NCI-H1436 (cell line): ENCODE results near the gene ZC3H10.

Experiments
- DNase-seq: peaks from one replicate; lab custom pipeline; 2025; lab: John Stamatoyannopoulos, UW

The ZC3H10 gene

DNA sequence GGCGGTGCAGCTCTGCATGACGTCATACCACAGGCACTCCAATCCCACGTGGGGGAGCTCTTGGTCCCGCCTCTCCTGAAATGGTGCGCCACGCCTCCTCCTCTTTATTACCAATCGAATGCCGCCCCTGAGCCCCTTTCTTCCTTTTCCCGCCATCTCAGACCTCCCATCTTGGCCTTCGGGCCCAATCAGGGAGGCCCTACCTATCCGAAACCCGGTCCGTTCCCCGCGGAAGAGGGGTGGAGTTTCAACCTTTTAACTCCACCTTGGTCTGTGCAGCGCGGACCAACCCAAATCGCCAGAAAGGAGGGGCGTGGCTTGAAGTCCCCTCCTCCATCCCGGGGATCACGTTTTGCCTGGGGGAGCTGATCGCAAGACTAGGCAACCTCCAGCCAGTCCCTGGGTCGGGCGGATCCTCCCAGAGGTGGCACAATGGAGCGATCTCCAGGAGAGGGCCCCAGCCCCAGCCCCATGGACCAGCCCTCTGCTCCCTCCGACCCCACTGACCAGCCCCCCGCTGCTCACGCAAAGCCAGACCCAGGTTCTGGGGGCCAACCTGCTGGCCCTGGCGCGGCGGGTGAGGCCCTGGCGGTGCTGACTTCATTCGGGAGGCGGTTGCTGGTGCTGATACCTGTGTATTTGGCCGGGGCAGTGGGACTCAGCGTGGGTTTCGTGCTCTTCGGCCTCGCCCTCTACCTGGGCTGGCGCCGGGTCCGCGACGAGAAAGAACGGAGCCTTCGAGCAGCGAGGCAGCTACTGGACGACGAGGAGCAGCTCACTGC is 10.0 kb downstream of the ZC3H10 start, which contains the start of gene ESYT1:
TSS of gene ESYT1 (plus strand) at position 380 of the 782 bp plus-strand sequence. CDS start at position 433, 53 bp downstream.
- DNase-seq, result peak; percentile 99

DNA sequence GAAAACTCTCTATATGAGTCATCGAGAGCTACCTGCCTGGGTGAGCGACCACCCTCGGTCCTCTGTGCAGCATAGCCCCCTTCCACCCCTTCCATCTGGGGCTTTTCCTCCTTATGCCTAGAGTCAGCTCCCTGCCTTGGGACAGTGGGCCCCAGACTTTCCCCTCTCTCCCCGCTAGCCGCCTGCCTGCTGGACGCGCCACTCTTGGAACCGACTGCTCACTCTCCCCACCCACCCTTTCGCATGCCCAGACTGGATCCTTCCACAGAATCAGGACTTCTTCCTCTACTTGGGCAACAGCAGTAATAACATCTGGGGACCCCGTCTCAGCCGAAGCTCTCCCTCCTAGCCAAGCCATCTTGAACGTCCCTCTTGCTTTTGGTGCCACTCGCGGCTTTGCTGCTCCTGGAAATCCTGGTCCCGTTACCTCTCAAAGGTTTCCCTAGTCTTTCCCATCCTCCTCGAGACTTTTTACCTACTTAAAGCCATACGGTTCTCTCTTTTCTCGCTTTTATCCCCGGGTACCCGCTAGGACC is 10.7 kb downstream of the ZC3H10 start:
- DNase-seq, result no peak

DNA sequence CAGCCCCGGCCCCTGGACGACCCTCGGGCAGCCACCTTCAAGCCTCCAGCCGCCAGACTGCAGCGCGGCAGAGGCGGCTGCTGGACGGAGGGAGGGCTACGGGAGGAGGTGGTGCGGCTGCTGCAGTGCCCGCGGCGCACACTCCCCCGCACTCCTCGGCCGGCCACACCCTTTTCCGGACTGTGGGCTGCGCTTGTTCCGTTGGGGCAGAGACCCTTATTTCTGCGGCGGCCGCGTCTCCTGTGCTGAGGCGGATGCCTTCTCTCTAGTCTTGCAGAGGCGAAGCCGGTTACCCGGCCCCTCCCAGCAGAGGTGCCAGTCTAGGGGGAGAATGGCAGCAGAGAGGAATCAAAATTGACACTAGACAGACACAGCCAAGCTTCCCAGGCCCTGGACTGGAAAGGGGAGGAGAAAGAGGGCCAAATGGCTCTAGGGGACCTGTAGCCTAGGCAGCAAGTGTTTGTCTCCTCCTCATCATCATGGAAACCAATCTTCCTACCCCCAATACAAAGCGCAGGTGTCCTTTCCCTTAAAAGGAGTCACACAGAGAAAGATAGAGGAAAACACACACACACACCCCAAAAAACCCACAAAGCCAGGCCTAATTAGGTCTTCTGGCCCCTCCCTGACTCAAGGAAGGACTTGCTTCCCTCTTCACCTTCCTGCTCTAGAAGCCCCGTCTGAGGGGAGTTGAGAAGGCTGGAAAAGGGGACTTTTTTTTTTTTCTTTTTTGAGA is 11.3 kb downstream of the ZC3H10 start:
- DNase-seq, result peak; percentile 27

DNA sequence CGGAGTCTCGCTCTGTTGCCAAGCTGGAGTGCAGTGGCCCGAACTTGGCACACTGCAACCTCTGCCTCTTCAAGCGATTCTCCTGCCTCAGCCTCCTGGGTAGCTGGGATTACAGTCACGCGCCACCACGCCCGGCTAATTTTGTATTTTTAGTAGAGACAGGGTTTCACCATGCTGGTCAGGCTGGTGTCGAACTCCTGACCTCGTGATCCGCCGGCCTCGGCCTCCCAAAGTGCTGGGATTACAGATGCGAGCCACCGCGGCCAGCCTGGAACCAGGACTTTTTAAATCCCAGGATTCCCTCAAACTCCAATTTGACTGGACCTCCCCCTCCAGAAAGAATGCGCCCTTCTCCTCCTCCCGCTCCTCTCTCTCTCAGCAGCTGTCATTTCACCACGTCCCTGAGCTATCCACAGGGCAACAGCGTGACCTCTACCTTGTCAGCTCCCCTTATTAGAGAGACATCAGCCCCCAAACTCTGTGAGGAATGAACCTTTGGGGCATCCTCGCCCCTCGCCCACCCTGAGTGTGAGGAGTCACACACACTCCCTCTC is 12.0 kb downstream of the ZC3H10 start:
- DNase-seq, result no peak

DNA sequence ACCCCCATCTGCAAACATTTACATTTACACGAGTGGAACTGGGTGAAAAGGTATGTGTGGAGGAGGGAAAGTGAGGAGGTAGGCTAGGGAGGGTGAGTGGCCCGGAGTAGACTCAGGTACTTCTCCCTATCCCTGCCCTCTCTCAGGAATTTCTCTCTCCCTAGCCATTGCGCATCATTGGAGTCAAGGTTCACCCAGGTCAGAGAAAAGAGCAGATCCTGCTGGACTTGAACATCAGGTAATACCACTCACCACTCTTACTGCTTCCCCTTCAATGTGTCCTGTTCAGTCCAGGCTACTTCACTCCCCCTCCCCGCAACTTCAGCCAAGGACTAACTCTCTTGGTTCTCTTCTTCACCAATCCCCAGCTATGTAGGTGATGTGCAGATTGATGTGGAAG is 12.8 kb downstream of the ZC3H10 start:
- no peak for DNase-seq

GRCh38 chr12:56134897-56135296 is 16.8 kb downstream of the ZC3H10 start:
- no peak for DNase-seq

DNA sequence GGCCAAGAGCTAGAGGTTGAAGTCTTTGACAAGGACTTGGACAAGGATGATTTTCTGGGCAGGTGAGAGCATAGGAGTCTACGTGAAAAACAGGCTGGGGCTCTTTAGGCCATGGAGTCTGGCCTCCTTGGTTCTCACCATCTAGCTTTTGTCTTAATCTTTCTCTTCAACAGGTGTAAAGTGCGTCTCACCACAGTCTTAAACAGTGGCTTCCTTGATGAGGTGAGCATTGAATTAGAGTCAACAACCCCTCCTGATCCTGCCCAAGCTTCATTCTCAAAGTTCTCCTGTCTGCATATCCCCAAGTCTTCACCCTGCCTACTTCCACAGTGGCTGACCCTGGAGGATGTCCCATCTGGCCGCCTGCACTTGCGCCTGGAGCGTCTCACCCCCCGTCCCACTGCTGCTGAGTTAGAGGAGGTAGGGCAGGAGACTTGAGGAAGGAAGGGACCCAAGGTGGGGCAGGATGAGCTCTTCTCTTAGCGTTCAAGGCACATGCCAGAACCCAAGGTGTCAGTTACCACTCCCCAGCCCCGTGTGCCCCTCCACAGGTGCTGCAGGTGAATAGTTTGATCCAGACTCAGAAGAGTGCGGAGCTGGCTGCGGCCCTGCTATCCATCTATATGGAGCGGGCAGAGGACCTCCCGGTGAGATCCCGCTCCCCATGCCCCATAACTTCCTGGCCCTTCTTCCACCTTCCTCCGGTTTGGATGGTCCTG is 19.9 kb downstream of the ZC3H10 start:
- no peak for DNase-seq

- no peak for DNase-seq
These were observed 24.1 kb downstream of the ZC3H10 start for GRCh38 chr12:56141946-56142784.

GRCh38 chr12:56143217-56143616 is 25.2 kb downstream of the ZC3H10 start:
- no peak for DNase-seq

DNA sequence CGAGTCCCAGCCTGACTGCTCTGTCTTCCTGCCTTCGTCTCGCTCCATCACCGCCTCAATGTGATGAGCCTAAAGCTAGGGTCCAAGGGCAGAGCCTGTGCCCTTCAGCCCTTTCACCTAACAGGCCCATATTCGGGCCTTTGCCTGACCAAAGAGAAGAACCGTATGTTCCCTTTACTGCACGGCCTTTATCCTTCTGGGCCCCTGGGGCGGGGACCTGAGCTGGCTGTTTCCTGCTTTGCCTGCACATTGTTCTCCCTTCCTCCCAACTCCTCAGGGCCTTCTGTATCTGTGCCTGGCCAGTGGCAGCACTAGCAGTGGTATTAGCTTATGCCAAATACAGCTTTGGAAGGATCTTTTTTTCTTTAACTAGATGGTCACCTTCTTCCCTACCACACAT is 25.8 kb downstream of the ZC3H10 start:
- DNase-seq, result no peak

DNA sequence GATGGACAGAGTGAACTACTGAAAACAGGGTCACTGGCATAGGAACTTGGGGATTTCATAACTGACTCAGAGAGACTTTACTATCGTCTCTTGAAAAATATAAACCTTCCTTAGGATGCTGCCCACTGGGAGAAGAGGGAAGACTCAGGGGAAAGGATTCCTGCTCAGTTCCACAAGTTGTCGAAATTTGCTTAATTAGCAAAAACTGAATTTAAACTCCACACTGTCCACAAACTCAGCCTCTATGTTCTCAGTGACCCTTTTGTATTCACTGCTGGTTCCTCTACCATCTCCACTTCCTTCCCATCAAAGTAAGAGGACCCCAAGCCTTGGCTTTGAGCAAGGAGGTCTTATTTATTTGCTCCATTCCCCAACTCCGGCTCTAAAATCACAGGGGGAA is 27.2 kb downstream of the ZC3H10 start:
- no peak for DNase-seq

- DNase-seq, result no peak
These were observed 28.7 kb downstream of the ZC3H10 start for GRCh38 chr12:56146492-56147460.

DNA sequence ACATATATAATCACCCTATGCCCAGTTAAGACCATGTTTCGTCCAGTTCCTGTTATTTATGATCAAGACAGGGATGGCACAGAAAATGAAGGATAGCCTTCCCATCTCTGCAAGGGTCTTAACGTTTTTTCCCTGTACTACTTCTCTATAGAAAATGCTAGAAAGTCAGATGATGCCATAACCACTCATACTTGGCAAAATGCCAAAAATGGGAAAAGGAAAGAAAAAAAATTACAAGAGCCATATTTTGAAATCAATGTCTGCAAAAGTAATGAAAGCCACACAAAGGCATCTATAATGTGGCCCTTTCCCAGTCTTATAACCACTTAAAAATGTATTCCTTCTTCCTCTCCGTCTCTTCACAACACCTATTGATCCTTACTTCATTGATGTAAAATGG is 32.5 kb downstream of the ZC3H10 start:
- DNase-seq, result no peak

DNA sequence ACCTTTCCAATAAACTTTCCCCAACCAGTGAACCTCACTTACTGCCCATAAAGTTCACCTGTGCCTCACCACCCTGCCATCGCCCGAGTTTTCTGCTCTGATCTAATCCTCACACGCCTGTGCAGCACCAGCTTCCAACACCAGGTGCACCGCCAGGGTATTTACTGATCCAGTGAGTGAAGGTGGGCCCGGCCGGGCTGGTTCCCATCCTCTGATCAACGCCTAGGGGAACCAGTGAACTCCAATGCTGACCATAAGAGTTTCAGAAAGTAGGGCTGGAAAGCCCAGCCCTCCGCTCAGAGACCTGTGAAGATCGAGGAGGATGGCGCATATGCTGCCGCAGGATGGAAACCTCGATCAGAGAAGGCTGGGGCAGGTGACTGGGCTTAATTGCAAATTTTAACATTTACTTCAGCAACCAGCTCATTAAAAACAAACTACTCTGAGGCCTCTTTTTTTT is 33.6 kb downstream of the ZC3H10 start:
- DNase-seq, result peak; percentile 40

GRCh38 chr12:56152132-56152755 is 34.2 kb downstream of the ZC3H10 start, which contains the start of gene MYL6B:
Gene MYL6B (plus strand): TSS chr12:56152587. CDS start chr12:56153919, 1,332 bp downstream.
- DNase-seq, result peak; percentile 90

DNA sequence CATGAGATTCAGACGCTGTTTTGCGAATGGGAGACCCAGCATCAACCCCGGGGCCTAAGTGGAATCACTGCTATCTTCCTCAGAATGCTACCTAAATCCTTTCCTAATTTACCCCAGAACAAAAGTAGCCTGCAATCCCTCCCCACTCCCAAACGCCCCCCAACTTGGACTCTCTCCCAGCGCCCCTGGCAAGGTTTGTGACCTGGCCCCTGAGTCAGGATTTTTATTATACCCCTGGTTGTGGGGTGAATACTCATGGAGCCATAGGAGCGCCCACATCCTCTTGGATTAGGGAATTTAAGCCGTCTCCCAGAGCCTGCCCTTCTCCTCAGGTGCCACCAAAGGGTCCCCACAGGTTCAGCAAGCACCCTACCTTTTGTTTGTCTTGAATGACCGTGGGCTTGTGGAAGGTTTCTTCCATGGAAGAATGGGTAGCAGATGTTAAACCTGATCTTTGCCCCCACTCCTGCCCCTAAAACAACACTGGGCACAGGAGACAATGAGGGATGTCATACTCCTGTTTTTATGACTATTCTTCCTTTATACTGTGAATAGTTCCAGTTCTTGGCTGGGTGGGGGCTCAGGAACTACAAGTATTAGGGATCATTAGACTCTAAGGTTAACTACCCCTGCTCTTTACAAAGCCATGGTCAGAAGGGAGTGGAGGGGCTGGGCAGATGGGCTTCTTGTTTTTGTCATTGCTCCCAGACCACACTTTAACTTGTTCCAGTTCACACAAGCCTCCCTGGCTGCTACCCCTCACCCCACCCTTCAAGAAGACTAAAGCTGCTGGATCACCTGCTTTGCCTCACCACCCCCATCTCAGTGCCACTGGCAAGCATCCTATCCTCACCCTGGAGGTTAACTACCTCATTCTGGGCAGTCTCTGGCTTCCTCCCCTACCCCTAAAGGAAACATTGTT is 35.0 kb downstream of the ZC3H10 start:
- no peak for DNase-seq

DNA sequence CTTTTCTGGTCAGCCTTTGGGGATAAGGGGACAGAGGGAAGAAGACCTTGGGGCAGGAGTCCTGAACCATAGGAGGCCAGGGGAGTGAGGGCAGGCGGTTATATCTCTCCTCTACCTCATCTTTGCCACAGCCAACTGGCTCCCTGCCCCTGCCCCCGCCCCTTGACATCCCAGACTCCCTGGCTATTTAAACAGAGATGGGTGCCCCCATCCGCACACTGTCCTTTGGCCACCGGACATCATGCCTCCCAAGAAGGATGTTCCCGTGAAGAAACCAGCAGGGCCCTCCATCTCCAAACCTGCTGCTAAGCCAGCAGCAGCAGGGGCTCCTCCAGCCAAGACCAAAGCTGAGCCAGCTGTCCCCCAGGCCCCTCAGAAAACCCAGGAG is 35.6 kb downstream of the ZC3H10 start:
- no peak for DNase-seq

GRCh38 chr12:56154246-56154771 is 36.2 kb downstream of the ZC3H10 start:
- DNase-seq, result no peak
